SKM-1 treated with dmso at 0.1 percent for 144 hours (cell line): Measurements from ENCODE around the gene B3GNT5.

Experiments
- DNase-seq: peaks from one replicate; lab custom pipeline; 2025; ENCODE audit not compliant: unreplicated experiment; lab: John Stamatoyannopoulos, UW

Gene B3GNT5

GRCh38 chr3:183252973-183253527 lies at the start of gene B3GNT5:
TSS of gene B3GNT5 (plus strand) at chr3:183253253. CDS start at chr3:183269799, 16,546 bp downstream.
- DNase-seq, result no peak

GRCh38 chr3:183203670-183204069 lies 49.4 kb upstream of the B3GNT5 start:
- no peak for DNase-seq

GRCh38 chr3:183208260-183208659 lies 44.8 kb upstream of the B3GNT5 start:
- no peak for DNase-seq

- no peak for DNase-seq
Observed at GRCh38 chr3:183208800-183209199, 44.3 kb upstream of the B3GNT5 start.

- peak; percentile 79 for DNase-seq
Observed at GRCh38 chr3:183210341-183210740, 42.7 kb upstream of the B3GNT5 start.

- DNase-seq, result peak; percentile 91
Observed at GRCh38 chr3:183210862-183211341, 42.2 kb upstream of the B3GNT5 start.

GRCh38 chr3:183211352-183211751 lies 41.7 kb upstream of the B3GNT5 start:
- no peak for DNase-seq

GRCh38 chr3:183212096-183212495 lies 41.0 kb upstream of the B3GNT5 start:
- DNase-seq, result peak; percentile 29

- peak; percentile 98 for DNase-seq
Observed at GRCh38 chr3:183212565-183212964, 40.5 kb upstream of the B3GNT5 start.

GRCh38 chr3:183213415-183214276 lies 39.4 kb upstream of the B3GNT5 start:
- no peak for DNase-seq

GRCh38 chr3:183214277-183214612 lies 38.8 kb upstream of the B3GNT5 start:
- DNase-seq, result no peak

GRCh38 chr3:183215591-183216202 lies 37.4 kb upstream of the B3GNT5 start:
- no peak for DNase-seq

- DNase-seq, result peak; percentile 15
Observed at GRCh38 chr3:183217548-183218332, 35.3 kb upstream of the B3GNT5 start.

GRCh38 chr3:183218826-183219225 lies 34.2 kb upstream of the B3GNT5 start:
- DNase-seq, result peak; percentile 73

GRCh38 chr3:183220828-183221227 lies 32.2 kb upstream of the B3GNT5 start:
- no peak for DNase-seq

GRCh38 chr3:183222631-183223235 lies 30.3 kb upstream of the B3GNT5 start:
- DNase-seq, result no peak

- DNase-seq, result no peak
Observed at GRCh38 chr3:183224180-183224970, 28.7 kb upstream of the B3GNT5 start.

- no peak for DNase-seq
Observed at GRCh38 chr3:183226333-183226890, 26.6 kb upstream of the B3GNT5 start.

GRCh38 chr3:183227586-183227985 lies 25.5 kb upstream of the B3GNT5 start:
- no peak for DNase-seq

GRCh38 chr3:183229178-183229577 lies 23.9 kb upstream of the B3GNT5 start:
- no peak for DNase-seq
